HG03520 (cell line): ENCODE results near the gene RNF187.

Experiments
- ATAC-seq: cut with Tn5 transposase; IDR thresholded peaks from one replicate; pipeline ENCODE4 v1.9.1; 2021; ENCODE audit warnings: mild to moderate bottlenecking, moderate library complexity; ENCODE audit not compliant: unreplicated experiment

The RNF187 gene

DNA sequence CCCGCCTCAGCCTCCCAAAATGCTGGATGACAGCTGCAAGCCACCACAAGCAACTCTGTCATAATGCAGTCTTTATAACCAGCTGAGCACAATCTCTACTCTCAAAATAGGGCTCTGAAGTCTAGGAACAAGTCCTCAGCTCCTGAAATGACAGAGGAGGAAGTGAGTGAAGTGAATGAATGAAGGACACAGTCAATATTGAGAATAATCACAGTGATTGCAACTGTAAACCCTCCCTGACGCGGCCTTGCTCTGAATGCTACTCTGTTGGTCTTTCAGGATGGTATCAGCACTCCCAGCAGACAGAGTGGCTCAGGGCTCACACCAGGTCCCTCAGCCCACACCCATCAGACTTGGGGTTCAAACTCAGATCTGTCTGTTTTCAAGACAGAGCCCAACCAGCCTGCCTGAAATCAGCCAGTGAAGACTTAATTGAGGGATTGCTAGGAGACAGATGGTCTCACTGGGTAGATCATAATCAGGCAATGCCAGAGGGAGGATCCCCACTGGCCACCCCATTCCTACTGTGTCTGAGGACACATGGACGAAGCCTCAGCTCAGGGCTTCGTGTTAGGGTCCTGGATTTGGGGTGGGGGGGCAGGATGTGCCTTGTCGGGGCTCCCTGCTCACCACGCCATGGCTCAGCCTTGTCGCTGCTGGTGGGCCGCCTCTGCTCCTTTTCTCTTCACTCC lies 20.9 kb downstream of the RNF187 start:
- ATAC-seq, result no peak

- no peak for ATAC-seq
These were observed 21.7 kb downstream of the RNF187 start for GRCh38 chr1:228508840-228509415.

- no peak for ATAC-seq
These were observed 23.1 kb downstream of the RNF187 start for GRCh38 chr1:228510101-228510802.

GRCh38 chr1:228510803-228511413 lies 23.7 kb downstream of the RNF187 start:
- no peak for ATAC-seq

- no peak for ATAC-seq
These were observed 24.6 kb downstream of the RNF187 start for GRCh38 chr1:228511546-228512445.

DNA sequence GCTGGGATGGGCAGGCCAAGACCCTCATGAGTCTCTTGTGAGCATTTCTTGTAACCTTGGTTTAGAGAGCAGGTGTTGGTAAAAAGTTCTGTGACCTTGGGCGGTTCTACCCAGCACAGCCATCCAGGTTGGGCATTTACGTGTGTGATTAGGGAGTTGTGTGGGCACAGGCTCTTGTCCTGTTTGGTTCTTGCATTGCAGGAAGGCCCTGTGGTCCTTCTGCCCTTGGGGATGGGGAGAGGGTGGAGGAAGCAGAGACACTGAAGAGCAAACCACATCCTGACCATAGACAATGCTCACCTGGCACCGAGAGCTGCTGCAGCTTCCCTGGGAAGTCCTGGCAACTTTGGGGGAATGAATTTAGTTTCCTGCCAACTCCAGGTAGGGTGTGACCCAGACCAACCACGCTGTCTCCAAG lies 25.6 kb downstream of the RNF187 start:
- ATAC-seq, result no peak

DNA sequence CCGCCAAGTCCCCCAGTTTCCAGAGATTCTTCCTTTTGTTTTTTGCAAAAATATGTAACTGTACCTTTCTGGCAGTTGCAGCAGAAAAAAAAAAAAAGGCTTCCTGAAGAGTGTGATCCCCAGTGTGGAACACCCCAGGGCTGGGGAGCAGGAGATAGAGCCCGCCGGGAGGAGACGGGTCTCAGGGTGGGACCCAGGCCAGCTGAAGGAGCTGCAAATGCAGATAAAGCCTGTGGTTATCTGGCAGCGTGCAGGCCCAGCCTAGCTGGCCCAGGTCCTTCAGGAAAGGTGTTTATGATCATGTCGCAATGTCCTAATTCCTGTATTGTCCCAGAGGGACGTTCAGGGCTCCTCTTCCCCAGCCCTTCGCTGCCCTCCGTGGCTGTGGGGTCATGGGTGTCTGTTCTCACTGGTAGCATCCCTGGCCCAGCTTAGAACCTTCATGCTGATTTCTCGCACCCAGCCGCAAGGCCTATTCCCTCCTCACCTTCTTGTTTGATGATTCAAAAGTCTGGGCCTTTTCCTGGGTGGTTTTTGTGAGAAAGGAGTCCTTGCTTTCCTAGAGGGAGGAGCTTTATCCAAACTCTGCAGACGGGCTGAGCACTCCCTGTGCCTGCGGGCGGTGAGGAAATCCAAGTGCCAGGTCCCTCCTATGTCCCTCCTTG lies 26.2 kb downstream of the RNF187 start:
- ATAC-seq, result no peak

DNA sequence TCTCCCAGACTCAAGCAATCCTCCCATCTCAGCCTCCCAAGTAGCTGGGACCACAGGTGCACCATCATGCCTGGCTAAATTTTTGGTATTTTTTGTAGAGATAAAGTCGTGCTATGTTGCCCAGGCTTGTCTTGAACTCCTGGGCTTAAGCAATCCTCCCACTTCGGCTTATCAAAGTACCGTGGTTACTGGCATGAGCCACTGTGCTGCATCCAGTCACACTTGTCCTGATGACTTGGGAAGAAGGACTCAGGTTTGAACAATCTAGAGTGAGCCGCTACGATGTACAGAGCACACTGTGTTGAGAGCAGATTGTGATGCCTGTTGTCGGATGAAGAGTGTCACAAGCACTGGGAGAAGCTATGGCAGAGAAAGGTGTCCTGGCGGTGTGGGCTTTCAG lies 27.2 kb downstream of the RNF187 start:
- ATAC-seq, result no peak

- ATAC-seq, result no peak
These were observed 28.1 kb downstream of the RNF187 start for GRCh38 chr1:228515200-228515834.

DNA sequence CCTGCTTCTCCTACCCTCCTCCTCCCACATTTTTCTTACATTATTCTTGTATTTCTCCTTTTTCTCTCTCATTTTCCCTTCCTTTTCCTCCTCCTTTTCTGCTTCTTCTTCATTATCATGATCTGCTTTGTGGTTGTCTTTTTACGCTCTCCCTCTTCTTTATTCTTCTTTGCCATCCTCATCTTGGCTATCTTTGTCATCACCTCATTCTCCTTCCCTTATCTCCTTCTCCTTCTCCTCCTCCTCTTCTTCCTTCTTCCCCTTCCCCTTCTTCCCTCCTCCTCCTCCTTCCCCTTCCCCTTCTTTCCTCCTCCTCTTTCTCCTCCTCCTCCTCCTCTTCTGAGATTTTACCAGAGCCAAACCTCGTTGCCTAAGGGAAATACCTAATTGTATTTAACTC lies 30.5 kb downstream of the RNF187 start:
- ATAC-seq, result no peak

- no peak for ATAC-seq
These were observed 40.4 kb downstream of the RNF187 start for GRCh38 chr1:228527596-228527995.

GRCh38 chr1:228528612-228529011 lies 41.4 kb downstream of the RNF187 start:
- ATAC-seq, result no peak

- ATAC-seq, result no peak
These were observed 43.0 kb downstream of the RNF187 start for GRCh38 chr1:228530086-228530758.

- no peak for ATAC-seq
These were observed 44.0 kb downstream of the RNF187 start for GRCh38 chr1:228530951-228531731.

GRCh38 chr1:228538831-228539230 lies 51.6 kb downstream of the RNF187 start:
- ATAC-seq, result no peak

DNA sequence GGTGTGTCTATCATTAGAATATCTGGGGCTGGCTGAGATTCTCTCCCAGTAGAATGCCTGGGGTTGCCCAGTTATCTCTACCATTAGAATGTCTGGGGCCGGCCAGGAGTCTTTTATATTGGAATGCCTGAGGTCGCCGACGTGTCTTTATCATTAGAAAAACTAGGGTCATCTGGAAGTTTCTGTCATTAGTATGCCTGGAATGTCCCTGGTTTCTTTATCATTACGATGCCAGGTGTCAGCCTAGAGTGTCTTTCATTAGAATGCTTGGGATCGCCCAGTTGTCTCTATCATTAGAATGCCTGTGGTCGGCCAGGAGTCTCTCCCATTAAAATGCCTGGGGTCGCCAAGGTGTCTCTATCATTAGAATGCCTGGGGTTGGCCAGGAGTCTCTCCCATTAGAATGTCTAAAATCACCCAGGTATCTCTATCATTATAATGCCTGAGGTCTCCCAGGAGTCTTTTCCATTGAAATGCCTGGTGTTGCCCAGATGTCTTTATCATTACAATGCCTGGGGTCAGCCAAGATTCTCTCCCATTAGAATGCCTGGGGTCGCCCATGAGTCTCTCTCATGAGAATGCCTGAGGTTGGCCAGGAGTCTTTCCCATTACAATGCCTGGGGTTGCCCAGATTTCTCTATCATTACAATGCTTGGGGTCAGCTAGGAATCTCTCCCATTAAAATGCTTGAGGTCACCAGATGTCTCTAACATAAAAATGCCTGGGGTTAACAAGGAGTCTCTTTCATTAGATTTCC lies 53.2 kb downstream of the RNF187 start:
- no peak for ATAC-seq

DNA sequence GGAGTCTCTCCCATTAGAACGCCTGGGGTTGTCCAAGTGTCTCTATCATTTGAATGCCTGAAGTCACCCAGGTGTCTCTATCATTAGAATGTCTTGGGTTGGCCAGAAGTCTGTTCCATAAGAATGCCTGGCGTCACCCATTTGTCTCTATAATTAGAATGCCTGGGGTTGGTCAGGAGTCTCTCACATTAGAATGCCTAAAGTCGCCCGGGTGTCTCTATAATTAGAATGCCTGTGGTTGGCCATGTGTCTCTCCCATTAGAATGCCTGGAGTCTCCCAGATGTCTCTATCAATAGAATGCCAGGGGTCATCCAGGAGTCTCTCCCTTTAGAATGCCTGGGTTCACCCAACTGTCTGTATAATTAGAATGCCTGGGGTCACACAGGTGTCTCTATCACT lies 54.5 kb downstream of the RNF187 start:
- ATAC-seq, result no peak

GRCh38 chr1:228542376-228542775 lies 55.2 kb downstream of the RNF187 start:
- ATAC-seq, result no peak
